SK-N-SH treated with all-trans-retinoic acid at 6 μM for 48 hours (cell line): Measurements from ENCODE around the gene SLC17A4.

Source experiments
- ATAC-seq: fragments of 200-7000 bp; cut with Tn5 transposase; 3 replicates; pipeline ENCODE4 v1.9.1; 2020; ENCODE audit warnings: mild to moderate bottlenecking, moderate library complexity
- ARNTL ChIP-seq: fragments of 450-650 bp; formaldehyde crosslinking; IDR thresholded peaks from 2 replicates; pipeline ENCODE4 v1.5.0; 2020; ENCODE audit warnings: low read depth, mild to moderate bottlenecking, moderate library complexity, borderline replicate concordance
- CSRNP3 ChIP-seq: fragments of 250-450 bp; sonication (Bioruptor Pico); IDR thresholded peaks from 2 replicates; pipeline ENCODE4 v1.5.1; 2021; ENCODE audit warnings: mild to moderate bottlenecking, moderate library complexity
- ESRRG ChIP-seq: fragments of 250-450 bp; sonication (Bioruptor Pico); IDR thresholded peaks from 2 replicates; pipeline ENCODE4 v1.6.1; 2021; ENCODE audit warnings: mild to moderate bottlenecking
- GLIS3 ChIP-seq: fragments of 250-450 bp; sonication (Bioruptor Pico); IDR thresholded peaks from 2 replicates; pipeline ENCODE4 v1.5.0; 2020; ENCODE audit warnings: mild to moderate bottlenecking, moderate library complexity
- ISL1 ChIP-seq: fragments of 250-450 bp; sonication (Bioruptor Pico); IDR thresholded peaks from 2 replicates; pipeline ENCODE4 v2.1.2; 2022; ENCODE audit warnings: mild to moderate bottlenecking, moderate library complexity
- OSR1 ChIP-seq: fragments of 250-450 bp; sonication (Bioruptor Pico); IDR thresholded peaks from 2 replicates; pipeline ENCODE4 v1.8.0; 2022; ENCODE audit warnings: moderate library complexity, mild to moderate bottlenecking, inconsistent platforms
- PATZ1 ChIP-seq: fragments of 250-450 bp; sonication (Bioruptor Pico); IDR thresholded peaks from 2 replicates; pipeline ENCODE4 v1.8.0; 2020; ENCODE audit warnings: mild to moderate bottlenecking, moderate library complexity, borderline replicate concordance
- POU6F1 ChIP-seq: fragments of 250-450 bp; sonication (Bioruptor Pico); IDR thresholded peaks from 2 replicates; pipeline ENCODE4 v1.8.0; 2021; ENCODE audit warnings: low read depth, mild to moderate bottlenecking, moderate library complexity, borderline replicate concordance
- PPARA ChIP-seq: fragments of 250-450 bp; sonication (Bioruptor Pico); IDR thresholded peaks from 2 replicates; pipeline ENCODE4 v1.5.0; 2020; ENCODE audit warnings: mild to moderate bottlenecking, borderline replicate concordance
- RARB ChIP-seq: fragments of 250-450 bp; sonication (Bioruptor Pico); IDR thresholded peaks from 2 replicates; pipeline ENCODE4 v1.8.0; 2021; ENCODE audit warnings: mild to moderate bottlenecking, moderate library complexity
- SNAI2 ChIP-seq: fragments of 250-450 bp; sonication (Bioruptor Pico); IDR thresholded peaks from 2 replicates; pipeline ENCODE4 v1.5.0; 2020; ENCODE audit warnings: mild to moderate bottlenecking, moderate library complexity
- TCF4 ChIP-seq: fragments of 250-450 bp; sonication (Bioruptor Pico); IDR thresholded peaks from 2 replicates; pipeline ENCODE4 v1.8.0; 2021; ENCODE audit warnings: mild to moderate bottlenecking, moderate library complexity, borderline replicate concordance
- TOX ChIP-seq: fragments of 250-450 bp; sonication (Bioruptor Pico); IDR thresholded peaks from 2 replicates; pipeline ENCODE4 v1.8.0; 2021; ENCODE audit warnings: mild to moderate bottlenecking, moderate library complexity, borderline replicate concordance
- TSHZ2 ChIP-seq: fragments of 250-450 bp; sonication (Bioruptor Pico); IDR thresholded peaks from 2 replicates; pipeline ENCODE4 v1.5.0; 2020; ENCODE audit warnings: mild to moderate bottlenecking, moderate library complexity
- ZFP3 ChIP-seq: fragments of 250-450 bp; sonication (Bioruptor Pico); IDR thresholded peaks from 2 replicates; pipeline ENCODE4 v1.5.0; 2020; ENCODE audit warnings: mild to moderate bottlenecking, moderate library complexity
- ZFP30 ChIP-seq: fragments of 450-650 bp; formaldehyde crosslinking; IDR thresholded peaks from 2 replicates; pipeline ENCODE4 v1.5.0; 2022; ENCODE audit warnings: mild to moderate bottlenecking, moderate library complexity
- ZNF565 ChIP-seq: fragments of 450-650 bp; formaldehyde crosslinking; conservative IDR thresholded peaks from 2 replicates; pipeline ENCODE4 v1.5.0; 2020; ENCODE audit warnings: low read depth, mild to moderate bottlenecking, moderate library complexity
- ZNF8 ChIP-seq: fragments of 450-650 bp; formaldehyde crosslinking; IDR thresholded peaks from 2 replicates; pipeline ENCODE4 v1.5.0; 2020; ENCODE audit warnings: mild to moderate bottlenecking, moderate library complexity

Gene SLC17A4

GRCh38 chr6:25753079-25753478, 1.5 kb upstream of the SLC17A4 start (continued):
- TF ChIP-seq CSRNP3 (CRISPR knock-in tag) = no peak
- TF ChIP-seq RARB (CRISPR knock-in tag) = no peak
- no peak for TF ChIP-seq POU6F1
- TF ChIP-seq ZFP30 = no peak
- TF ChIP-seq ISL1 (CRISPR knock-in tag) = no peak
- TF ChIP-seq SNAI2 (CRISPR knock-in tag) = no peak

GRCh38 chr6:25755483-25755882, 941 bp downstream of the SLC17A4 start:
- no peak for ATAC-seq
- no peak for TF ChIP-seq ESRRG (CRISPR knock-in tag)

GRCh38 chr6:25756382-25757363, 2.1 kb downstream of the SLC17A4 start:
- TF ChIP-seq SNAI2 (CRISPR knock-in tag) (no peak), TCF4 (CRISPR knock-in tag) (no peak), GLIS3 (no peak), PPARA (CRISPR knock-in tag) (no peak), ISL1 (CRISPR knock-in tag) (no peak), PATZ1 (CRISPR knock-in tag) (no peak), TOX (CRISPR knock-in tag) (no peak), OSR1 (CRISPR knock-in tag) (no peak), ZNF565 (CRISPR knock-in tag) (no peak), CSRNP3 (CRISPR knock-in tag) (no peak), ZFP3 (no peak), POU6F1 (no peak)
- ATAC-seq = no peak

GRCh38 chr6:25757936-25758642, 3.5 kb downstream of the SLC17A4 start:
- no peak for ATAC-seq
- no peak for TF ChIP-seq CSRNP3 (CRISPR knock-in tag)
- TF ChIP-seq PPARA (CRISPR knock-in tag) = no peak
- no peak for TF ChIP-seq TSHZ2
- no peak for TF ChIP-seq RARB (CRISPR knock-in tag)
- TF ChIP-seq TCF4 (CRISPR knock-in tag) = no peak
- TF ChIP-seq OSR1 (CRISPR knock-in tag) = no peak
- no peak for TF ChIP-seq ZNF8
- TF ChIP-seq GLIS3 = no peak
- no peak for TF ChIP-seq TOX (CRISPR knock-in tag)
- TF ChIP-seq ARNTL (CRISPR knock-in tag) = no peak
